ENCODE results near the gene WNT7B.

GRCh38 chr22:45929649-45930048 is 47.3 kb downstream of the WNT7B start:
- no peak for TF ChIP-seq EZH2 (IDR thresholded peaks at IDR 0.05; ENCODE audit: low read depth, unreplicated experiment)
- TF ChIP-seq CTCF (conservative IDR thresholded peaks at IDR 0.05; ENCODE audit: low read depth in 2 of 2), result no peak
- TF ChIP-seq POLR2AphosphoS5 (IDR thresholded peaks at IDR 0.05; ENCODE audit: low read depth), result no peak

Data from GM23338 (cell line).